ENCODE results near the gene RNF121.
A peak's percentile ranks its signal among the peaks of the same experiment; 100 is the strongest.

The RNF121 gene

DNA sequence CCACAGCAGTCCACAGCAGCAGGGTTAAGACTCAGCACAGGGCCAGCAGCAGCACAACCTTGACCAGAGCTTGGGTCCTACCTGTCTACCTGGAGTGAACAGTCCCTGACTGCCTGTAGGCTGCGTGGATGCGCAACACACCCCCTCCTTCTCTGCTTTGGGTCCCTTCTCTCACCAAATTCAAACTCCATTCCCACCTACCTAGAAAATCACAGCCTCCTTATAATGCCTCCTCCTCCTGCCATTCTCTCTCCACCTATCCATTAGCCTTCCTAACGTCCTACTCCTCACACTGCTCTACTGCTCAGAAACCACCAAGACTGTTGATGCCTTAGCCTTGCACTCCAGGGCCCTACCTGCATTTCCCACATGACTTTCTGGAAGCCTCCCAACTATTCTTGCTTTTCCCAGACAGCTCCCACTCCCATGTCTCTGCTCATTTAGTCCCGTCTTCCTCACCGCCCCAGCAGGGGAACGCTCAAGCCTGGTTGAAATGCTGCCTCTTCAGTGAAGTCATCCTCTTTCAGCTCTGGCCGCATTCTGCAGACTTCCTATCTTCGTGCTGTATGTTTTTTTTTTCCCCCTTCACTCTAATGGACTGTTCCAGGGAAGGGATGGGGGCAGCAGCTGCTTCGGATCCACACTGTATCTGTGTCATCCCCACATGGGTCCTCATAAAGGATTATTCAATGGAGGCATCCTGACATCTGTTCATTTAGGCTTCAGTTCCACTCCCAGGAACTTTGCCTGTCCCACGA lies 73.2 kb downstream of the RNF121 start:
- Mint-ChIP-seq H3K27ac (peak overlapping the region; percentile 27), H3K27me3 (no peaks in the 10 kb centered on the region), H3K9me3 (no peaks in the 10 kb centered on the region), H3K4me3 (no peak overlapping the region), H3K4me1 (ENCODE audit: low read depth) (peaks cover 25% of the 10 kb centered on the region), H3K36me3 (ENCODE audit: low read depth) (peaks cover 43% of the 10 kb centered on the region)

DNA sequence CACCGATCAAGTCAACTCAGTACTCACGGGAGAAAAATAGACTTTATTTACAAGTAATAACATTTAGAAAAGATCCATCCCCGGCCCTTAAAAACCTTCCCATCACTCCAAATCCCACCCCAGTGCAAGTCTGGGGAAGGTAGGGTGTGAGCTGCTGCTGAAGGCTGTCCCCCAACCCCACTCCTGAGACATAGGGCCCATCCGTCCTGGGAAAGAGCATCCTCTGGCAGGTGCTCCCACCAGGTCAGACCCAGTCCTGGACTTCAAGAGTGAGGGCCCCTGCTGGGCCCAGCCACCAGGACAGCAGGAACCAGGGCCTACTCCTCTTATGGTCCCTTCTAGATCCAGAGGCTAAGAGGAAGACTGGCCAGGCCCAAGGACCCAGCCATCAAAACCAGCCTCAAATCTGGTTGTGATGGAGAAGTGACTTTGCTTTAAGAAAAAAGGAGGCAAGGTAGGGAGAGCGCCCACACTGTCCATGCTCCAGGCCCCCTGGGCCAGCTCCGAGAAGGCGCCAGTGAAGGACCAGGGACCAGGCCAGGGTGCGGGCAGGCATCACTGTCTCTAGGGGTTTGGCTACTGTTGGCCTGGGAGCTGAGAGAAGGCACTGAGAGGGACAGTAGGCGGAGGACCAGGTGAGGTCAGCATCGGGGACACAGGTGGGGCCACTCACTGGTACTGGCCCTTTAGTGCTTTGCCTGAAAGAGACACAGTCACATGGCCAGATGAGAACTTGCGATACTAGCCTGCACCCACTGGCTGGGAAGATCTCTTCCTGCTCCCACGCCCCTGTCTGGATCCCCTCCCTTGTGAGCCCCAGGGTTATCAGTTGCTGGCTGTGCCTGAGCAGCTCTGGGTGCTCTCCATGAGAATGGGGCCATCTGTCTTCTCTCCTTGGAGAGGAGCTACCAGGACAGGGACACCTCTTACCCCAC lies 74.3 kb downstream of the RNF121 start:
- H3K4me1 Mint-ChIP-seq (ENCODE audit: low read depth), result peaks cover 21% of the 10 kb centered on the region
- no peak overlapping the region for H3K4me3 Mint-ChIP-seq
- peaks cover 53% of the 10 kb centered on the region for H3K36me3 Mint-ChIP-seq (ENCODE audit: low read depth)
- H3K9me3 Mint-ChIP-seq, result no peaks in the 10 kb centered on the region
- H3K27ac Mint-ChIP-seq, result peak overlapping the region; percentile 63
- H3K27me3 Mint-ChIP-seq, result no peaks in the 10 kb centered on the region

DNA sequence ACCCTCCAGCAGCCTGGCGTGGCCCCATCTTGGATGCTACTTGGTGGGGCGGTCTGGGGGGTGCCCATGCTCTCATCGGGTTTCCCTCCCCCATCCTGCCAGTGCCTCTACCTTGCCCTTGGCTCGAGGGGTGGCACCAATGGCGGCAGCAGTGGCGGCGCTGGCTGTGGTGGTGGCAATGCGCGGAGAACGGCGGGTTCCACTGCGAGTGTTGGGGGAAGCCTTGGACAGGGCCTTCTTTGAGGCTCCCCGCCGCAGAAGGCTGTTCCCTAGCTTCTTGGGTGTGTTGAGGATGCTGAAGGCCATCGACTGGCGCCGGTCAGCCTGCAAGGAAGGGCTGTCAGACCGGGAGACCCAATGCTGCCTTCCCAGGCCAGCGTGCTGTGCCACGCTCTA lies 74.9 kb downstream of the RNF121 start:
- H3K4me3 Mint-ChIP-seq, result no peak overlapping the region
- no peaks in the 10 kb centered on the region for H3K27me3 Mint-ChIP-seq
- H3K9me3 Mint-ChIP-seq, result no peaks in the 10 kb centered on the region
- H3K4me1 Mint-ChIP-seq (ENCODE audit: low read depth), result peaks cover 14% of the 10 kb centered on the region
- H3K36me3 Mint-ChIP-seq (ENCODE audit: low read depth), result peaks cover 59% of the 10 kb centered on the region
- peak overlapping the region; percentile 63 for H3K27ac Mint-ChIP-seq

DNA sequence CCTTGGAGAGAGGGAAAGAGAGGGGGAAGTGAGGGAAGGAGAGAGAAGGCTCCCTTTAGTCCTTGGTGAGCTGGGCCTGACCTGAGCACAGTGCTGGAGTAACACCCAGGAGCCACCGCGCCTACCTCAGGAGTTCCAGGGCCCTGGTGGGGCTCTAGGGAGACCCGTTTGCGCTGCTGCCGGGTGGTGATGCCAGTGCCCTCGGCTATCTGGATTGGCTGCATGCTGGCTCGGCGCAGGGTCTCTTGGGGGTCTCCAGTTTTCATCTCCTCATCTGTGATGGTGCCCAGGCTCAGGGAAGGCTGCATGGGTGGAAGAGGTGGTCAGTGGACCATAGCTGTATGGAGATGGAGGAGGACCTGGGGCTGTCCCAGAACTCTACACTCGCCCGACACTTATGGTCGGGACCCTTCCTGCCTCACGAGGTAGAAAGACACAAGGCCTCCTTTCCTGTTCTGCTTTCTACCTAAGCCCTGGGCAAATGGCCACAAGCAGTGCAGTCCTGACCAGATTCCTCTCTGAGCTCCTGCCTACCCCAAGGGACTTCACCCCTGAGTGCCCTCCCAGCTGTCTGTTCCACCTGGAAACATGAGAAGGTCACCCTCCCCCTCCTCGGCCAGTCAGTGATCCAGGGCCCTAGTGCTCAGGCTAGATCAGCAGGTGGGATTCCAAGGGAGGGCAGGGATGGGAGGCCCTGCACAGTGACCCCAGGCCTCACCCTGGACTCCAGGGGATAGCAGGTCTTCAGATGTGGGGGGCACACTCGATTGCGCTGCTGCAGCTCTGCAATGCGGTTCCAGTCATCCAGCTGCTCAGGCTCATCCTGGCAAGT lies 75.9 kb downstream of the RNF121 start:
- Mint-ChIP-seq H3K36me3 (ENCODE audit: low read depth) (peaks cover 64% of the 10 kb centered on the region), H3K27me3 (no peaks in the 10 kb centered on the region), H3K4me3 (no peak overlapping the region), H3K4me1 (ENCODE audit: low read depth) (peaks cover 5% of the 10 kb centered on the region), H3K9me3 (no peaks in the 10 kb centered on the region), H3K27ac (no peak overlapping the region)

DNA sequence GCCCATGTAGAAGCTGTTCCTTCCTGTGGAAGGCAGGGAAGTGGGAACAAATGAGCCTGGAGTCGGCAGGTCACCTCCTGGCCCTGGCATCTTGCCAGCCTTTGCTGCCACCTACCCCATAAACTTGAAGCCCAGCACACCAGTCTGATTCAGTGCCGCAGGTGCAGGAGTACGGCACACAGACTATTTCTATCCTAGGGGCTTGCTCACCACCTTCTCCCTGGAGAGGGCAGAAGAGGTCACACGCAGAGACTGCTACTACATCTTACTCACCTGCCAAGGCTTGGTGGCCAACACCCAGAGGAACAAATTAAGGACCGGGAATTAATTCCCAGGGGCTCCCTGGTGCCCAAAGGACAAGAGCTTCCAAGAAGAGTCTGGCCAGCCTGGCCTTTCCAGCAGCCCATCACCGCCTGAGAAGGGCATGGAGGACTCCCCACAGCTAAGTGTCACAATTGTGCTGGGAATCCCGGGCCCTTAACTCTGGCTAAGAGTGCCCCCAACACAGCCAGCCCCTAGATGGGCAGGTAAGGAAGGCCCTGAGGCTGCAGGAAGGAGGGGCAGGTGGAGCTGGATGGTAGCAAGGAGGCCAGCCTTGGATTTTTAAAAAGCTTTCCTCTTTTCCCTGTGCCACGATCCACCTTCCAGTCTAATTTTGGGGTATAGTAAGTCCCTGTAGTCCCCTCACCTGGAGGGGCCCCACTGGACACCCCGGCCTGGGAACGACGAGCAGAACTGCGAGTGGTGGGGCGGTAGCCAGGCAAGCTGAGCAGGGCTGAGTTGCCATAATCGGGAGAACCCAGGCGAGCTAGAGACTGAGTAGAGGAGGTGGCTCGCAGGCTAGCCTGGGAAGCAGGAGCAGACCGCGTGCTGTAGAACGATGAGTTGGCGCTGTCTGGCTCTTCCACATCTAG lies 76.8 kb downstream of the RNF121 start:
- Mint-ChIP-seq H3K4me1 (ENCODE audit: low read depth) (no peaks in the 10 kb centered on the region), H3K36me3 (ENCODE audit: low read depth) (peaks cover 68% of the 10 kb centered on the region), H3K4me3 (no peak overlapping the region), H3K27me3 (no peaks in the 10 kb centered on the region), H3K27ac (no peak overlapping the region), H3K9me3 (no peaks in the 10 kb centered on the region)

DNA sequence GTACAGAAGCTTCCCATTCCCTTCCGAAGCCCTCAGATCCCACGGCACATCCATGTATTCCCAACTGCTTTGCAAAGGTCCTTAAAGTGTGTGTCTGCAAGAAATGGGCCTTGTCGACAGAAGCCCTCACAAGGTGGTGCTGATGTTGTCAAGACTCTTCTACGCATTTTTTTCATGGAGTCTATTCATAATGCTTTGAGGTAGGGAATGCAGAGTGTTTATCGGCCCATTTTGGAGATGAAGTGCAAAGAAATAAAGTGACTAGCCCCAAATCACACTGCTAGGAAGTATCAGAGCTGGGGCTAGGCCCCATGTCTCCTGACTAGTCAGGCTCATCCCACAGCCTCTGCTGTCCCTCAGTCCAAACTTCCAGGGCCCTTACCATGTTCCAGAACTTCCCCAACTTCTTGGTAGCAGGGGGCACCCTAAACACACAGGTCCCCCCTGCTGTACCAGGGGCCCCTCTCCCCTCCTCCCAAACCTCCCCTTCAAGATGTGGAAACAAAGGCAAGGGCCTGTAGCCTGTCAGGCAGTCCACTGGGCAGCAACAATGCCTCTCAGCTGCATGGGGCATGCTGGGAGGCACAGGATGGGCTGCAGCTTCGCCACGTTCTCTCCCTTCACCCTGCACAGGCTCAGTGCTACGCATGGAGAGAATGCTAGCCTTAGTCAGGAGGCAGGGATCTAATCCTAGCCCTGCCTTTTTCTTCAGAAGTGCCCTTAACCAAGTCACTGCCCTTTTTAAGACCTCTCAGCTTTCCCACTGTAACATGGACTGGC lies 77.7 kb downstream of the RNF121 start:
- no peaks in the 10 kb centered on the region for H3K4me1 Mint-ChIP-seq (ENCODE audit: low read depth)
- H3K9me3 Mint-ChIP-seq, result no peaks in the 10 kb centered on the region
- peaks cover 67% of the 10 kb centered on the region for H3K36me3 Mint-ChIP-seq (ENCODE audit: low read depth)
- H3K4me3 Mint-ChIP-seq, result no peak overlapping the region
- H3K27me3 Mint-ChIP-seq, result no peaks in the 10 kb centered on the region
- H3K27ac Mint-ChIP-seq, result peak overlapping the region; percentile 36

DNA sequence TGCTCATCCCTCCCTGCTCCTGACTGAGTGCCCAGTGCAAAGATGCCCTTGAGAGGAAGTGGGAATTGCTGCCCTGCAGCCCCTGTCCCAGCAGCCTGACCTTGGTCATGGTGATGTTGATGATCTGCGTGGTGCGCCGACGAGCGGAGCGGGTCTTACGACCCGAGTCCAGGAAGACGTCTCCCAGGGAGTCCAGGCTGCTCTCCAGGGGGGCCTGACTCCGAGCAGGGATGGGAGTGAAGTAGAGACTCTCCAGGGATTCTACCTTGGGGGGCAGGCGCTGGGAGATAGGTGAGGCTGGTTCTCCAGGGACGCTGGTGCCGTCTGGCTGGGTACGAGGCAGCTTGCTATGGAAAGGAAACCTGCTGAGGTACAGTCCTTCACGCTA lies 78.2 kb downstream of the RNF121 start:
- H3K27me3 Mint-ChIP-seq, result no peaks in the 10 kb centered on the region
- H3K4me3 Mint-ChIP-seq, result no peak overlapping the region
- H3K27ac Mint-ChIP-seq, result no peak overlapping the region
- no peaks in the 10 kb centered on the region for H3K4me1 Mint-ChIP-seq (ENCODE audit: low read depth)
- H3K36me3 Mint-ChIP-seq (ENCODE audit: low read depth), result peaks cover 63% of the 10 kb centered on the region
- H3K9me3 Mint-ChIP-seq, result no peaks in the 10 kb centered on the region

DNA sequence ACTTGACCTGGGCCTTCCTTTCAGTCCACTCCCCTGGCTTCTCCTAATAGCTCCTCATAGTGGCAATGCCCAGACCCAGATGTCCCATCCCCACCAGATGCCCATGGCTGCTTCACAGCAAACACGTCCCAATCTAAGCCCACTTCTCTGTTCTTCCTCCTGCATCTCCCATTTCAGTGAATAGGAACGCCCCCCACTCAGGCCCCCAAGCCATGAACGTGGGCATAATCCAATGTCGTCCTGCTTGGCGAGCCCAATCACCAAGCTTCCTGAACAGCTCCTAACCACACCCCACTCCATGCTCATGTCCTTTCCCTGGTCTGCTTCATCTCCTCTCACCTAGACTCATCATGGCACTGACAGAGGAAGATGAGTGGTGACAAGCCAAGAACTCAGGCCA lies 78.7 kb downstream of the RNF121 start:
- peak overlapping the region; percentile 32 for H3K27ac Mint-ChIP-seq
- no peaks in the 10 kb centered on the region for H3K9me3 Mint-ChIP-seq
- no peaks in the 10 kb centered on the region for H3K4me1 Mint-ChIP-seq (ENCODE audit: low read depth)
- H3K27me3 Mint-ChIP-seq, result no peaks in the 10 kb centered on the region
- no peak overlapping the region for H3K4me3 Mint-ChIP-seq
- peaks cover 58% of the 10 kb centered on the region for H3K36me3 Mint-ChIP-seq (ENCODE audit: low read depth)

DNA sequence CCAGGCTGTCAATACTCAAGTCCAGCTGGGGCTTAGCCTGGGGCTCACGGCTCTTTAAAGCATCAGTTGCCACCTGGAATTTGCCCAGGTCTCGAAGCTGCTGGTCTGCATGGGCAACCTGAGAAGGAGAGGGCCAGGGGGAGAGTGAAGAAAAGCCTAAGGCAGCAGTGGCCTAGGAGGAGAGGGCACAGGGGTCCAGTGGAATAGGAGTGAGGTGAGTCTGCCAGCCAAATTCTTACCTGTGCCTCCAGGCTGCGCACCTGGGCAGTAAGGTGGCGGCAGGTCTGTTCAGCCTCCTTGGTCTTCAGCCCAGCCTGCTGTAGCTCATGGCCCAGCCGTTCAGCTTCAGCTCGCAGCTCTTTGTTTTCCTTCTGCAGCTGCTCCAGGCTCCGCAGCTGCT lies 79.9 kb downstream of the RNF121 start:
- H3K4me3 Mint-ChIP-seq, result no peak overlapping the region
- H3K9me3 Mint-ChIP-seq, result no peaks in the 10 kb centered on the region
- no peaks in the 10 kb centered on the region for H3K27me3 Mint-ChIP-seq
- H3K27ac Mint-ChIP-seq, result no peak overlapping the region
- peaks cover 56% of the 10 kb centered on the region for H3K36me3 Mint-ChIP-seq (ENCODE audit: low read depth)
- no peaks in the 10 kb centered on the region for H3K4me1 Mint-ChIP-seq (ENCODE audit: low read depth)

DNA sequence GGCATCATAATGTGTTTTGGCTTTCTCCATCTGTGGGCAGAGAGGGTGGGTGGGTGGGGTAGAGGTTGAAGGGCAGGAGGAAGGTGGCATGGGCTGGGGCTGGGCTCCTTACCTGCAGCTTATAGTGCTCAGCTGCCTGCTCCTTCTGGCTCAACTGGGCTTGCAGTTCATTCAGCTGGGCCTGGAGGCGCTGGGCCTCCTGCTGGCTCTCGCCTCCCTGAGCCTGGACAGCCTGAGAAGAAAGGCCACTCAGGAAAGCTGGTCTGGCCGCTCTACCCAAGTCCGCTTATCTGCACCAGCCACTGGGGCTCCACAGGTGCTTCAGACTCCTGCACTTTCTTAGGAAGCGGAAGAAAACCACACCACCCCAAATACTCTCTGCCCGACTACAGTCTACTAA lies 80.3 kb downstream of the RNF121 start:
- peak overlapping the region; percentile 53 for H3K27ac Mint-ChIP-seq

DNA sequence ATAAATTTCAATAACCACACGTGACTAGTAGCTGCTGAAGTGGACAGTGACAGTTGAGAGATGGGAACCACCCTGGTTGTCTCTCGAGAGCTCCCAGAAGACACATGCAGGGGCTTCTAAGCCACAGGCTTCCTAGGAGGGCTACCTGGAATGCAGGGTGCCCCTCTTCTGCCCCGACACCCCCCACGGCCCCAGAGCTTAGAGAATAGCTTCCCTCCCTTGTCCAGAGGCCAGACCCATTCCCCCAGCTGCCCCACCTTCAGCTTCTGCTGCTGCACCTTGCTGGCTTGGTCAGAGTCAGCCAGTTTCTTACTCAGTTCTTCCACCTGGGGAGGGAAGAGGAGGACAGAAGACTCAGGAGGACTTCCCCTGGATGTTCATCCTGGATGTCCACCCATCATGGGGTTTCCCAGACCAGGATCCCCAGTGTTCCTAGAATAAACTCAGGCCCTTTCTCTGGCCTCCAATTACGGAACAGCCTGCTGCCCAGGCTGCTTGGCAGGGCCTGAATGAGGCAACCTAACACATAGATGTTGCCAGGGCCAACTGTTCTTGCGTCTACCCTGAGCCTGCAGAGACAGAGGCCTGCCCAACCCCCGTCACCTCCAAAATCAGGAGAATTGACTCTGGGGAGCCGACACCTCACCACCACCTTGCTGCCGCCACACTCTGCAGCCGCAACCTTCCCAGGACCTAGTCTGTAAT lies 81.8 kb downstream of the RNF121 start:
- H3K36me3 Mint-ChIP-seq (ENCODE audit: low read depth), result peaks cover 63% of the 10 kb centered on the region
- no peaks in the 10 kb centered on the region for H3K27me3 Mint-ChIP-seq
- no peaks in the 10 kb centered on the region for H3K9me3 Mint-ChIP-seq
- H3K27ac Mint-ChIP-seq, result no peak overlapping the region
- H3K4me3 Mint-ChIP-seq, result no peak overlapping the region
- H3K4me1 Mint-ChIP-seq (ENCODE audit: low read depth), result no peaks in the 10 kb centered on the region

More for the DNA sequence above, 80.3 kb downstream of the RNF121 start:
- peaks cover 60% of the 10 kb centered on the region for H3K36me3 Mint-ChIP-seq (ENCODE audit: low read depth)
- no peaks in the 10 kb centered on the region for H3K4me1 Mint-ChIP-seq (ENCODE audit: low read depth)
- H3K9me3 Mint-ChIP-seq, result no peaks in the 10 kb centered on the region
- H3K4me3 Mint-ChIP-seq, result no peak overlapping the region
- H3K27me3 Mint-ChIP-seq, result no peaks in the 10 kb centered on the region

DNA sequence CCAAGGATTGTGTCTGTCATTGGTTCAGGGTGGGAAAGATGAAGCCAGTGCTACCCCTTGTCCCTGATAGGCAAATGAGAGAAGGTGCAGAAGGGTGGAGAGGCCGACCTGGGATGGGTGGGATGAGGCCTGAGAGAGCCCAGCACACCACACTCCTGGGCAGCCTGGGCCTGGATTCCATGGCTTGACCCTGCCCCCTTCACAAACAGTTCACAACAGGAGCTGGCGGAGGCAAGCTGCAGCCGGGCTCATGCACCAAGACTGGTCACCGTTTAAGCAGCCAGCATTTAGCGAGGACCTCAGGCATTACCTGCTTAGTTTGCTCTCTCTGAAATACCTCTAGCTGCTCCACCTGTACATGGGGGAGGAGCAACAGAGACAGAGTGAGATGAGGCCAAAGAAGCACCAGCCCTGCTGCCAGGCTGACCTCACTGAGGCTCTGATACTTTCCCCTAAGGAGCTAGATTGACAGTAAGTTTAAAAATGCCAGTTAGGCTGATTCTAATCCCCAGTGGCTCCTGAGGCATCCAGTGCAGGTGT lies 83.3 kb downstream of the RNF121 start:
- Mint-ChIP-seq H3K36me3 (ENCODE audit: low read depth) (peaks cover 63% of the 10 kb centered on the region), H3K27ac (no peak overlapping the region), H3K27me3 (no peaks in the 10 kb centered on the region), H3K4me1 (ENCODE audit: low read depth) (no peaks in the 10 kb centered on the region), H3K4me3 (no peak overlapping the region), H3K9me3 (no peaks in the 10 kb centered on the region)
